Common myeloid progenitor, CD34-positive (primary cell): ENCODE results near the gene ADAM8.
"Not testable (repeated sequence)": the region's sequence is repeated elsewhere in the genome, so short reads cannot be mapped to it uniquely, and the experiment has no call there.

Source experiments
- CTCF ChIA-PET: fragments of 350-600 bp; sonication (Branson Sonifier 250); formaldehyde crosslinking; loops from one replicate; lab custom pipeline; 2021; ENCODE audit warnings: antibody characterized with exemption; lab: Charles Lee
- POLR2A ChIA-PET: fragments of 350-600 bp; sonication (Branson Sonifier 250); formaldehyde crosslinking; loops from one replicate; lab custom pipeline; 2021; ENCODE audit warnings: antibody characterized with exemption; lab: Charles Lee
- DNase-seq, 3 donors: peaks; one replicate each; pipeline versions ENCODE4 v3.0.0 to v3.0.0-alpha.2; 2013
- H3K27ac ChIP-seq, 2 experiments: 1 replicate in 1 of 2; 2 replicates in 1 of 2; pipeline ENCODE4 v1.7.0; 2013; ENCODE audit warnings: inconsistent platforms in 2 of 2, low read length in 2 of 2, mild to moderate bottlenecking in 2 of 2, low read depth in 1 of 2, moderate library complexity in 1 of 2; ENCODE audit not compliant: severe bottlenecking in 2 of 2, insufficient read depth in 1 of 2, poor library complexity in 1 of 2
- H3K27me3 ChIP-seq, 5 experiments: replicated peaks in 2 of 5; 1 replicate in 3 of 5; 2 replicates in 2 of 5; pipeline versions ENCODE4 v1.6.1 to v1.7.0; 2013; ENCODE audit warnings: low read length in 4 of 5, mild to moderate bottlenecking in 2 of 5, moderate library complexity in 2 of 5, inconsistent platforms in 1 of 5; ENCODE audit not compliant: insufficient read depth in 5 of 5, control insufficient read depth in 4 of 5
- H3K36me3 ChIP-seq, 4 experiments: 1 replicate in 2 of 4; 2 replicates in 2 of 4; pipeline versions ENCODE4 v1.6.1 to v1.7.0; 2013; ENCODE audit warnings: low read length in 3 of 4, control low read depth in 1 of 4, mild to moderate bottlenecking in 1 of 4; ENCODE audit not compliant: control insufficient read depth in 4 of 4, insufficient read depth in 4 of 4
- H3K4me1 ChIP-seq, 4 experiments: 1 replicate in 3 of 4; 2 replicates in 1 of 4; pipeline versions ENCODE4 v1.6.1 to v1.7.1; 2013; ENCODE audit warnings: low read length in 3 of 4, mild to moderate bottlenecking in 3 of 4, control low read depth in 1 of 4, inconsistent platforms in 1 of 4, moderate library complexity in 1 of 4; ENCODE audit not compliant: control insufficient read depth in 4 of 4, insufficient read depth in 4 of 4; ENCODE audit errors: control extremely low read depth in 1 of 4
- H3K4me3 ChIP-seq, 7 experiments: 1 replicate in 4 of 7; 2 replicates in 3 of 7; pipeline versions ENCODE4 v1.5.1 to v1.7.0; 2013; ENCODE audit warnings: mild to moderate bottlenecking in 7 of 7, low read length in 6 of 7, moderate library complexity in 6 of 7, inconsistent platforms in 2 of 7, low read depth in 2 of 7, control low read depth in 1 of 7; ENCODE audit not compliant: insufficient read depth in 4 of 7, control insufficient read depth in 1 of 7; ENCODE audit errors: extremely low read depth in 1 of 7
- H3K9me3 ChIP-seq, 5 experiments: 1 replicate in 4 of 5; 2 replicates in 1 of 5; pipeline versions ENCODE4 v1.6.1 to v1.7.1; 2013; ENCODE audit warnings: low read length in 4 of 5, mild to moderate bottlenecking in 2 of 5, inconsistent platforms in 1 of 5, low read depth in 1 of 5, moderate library complexity in 1 of 5; ENCODE audit not compliant: control insufficient read depth in 4 of 5, insufficient read depth in 2 of 5; ENCODE audit errors: control extremely low read depth in 1 of 5
- WGBS: methylation state at CpG from one replicate; pipeline ENCODE4 v1.1.5; 2013; ENCODE audit not compliant: insufficient coverage; 5-methylcytosine and 5-hydroxymethylcytosine counted together

ADAM8 gene

DNA sequence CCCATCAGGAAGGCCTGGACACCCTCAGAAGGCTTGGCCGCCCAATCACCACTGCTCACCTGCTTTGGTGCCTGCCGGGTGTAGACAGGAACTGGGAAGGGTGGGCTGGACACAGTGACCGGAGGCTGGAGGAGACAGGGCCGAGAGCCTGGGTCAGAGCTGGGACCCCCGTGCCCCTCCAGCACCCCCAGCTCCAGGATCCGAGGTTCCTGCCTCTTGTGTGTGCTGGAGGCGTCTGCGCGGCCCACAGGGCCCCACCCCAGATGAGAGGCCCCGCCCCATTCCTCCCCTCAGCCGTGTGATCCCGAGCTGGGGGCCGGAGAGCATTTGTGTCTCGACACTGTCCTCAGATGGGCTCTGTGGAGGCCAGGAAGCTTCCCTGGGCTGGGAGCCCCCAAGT, 9.4 kb downstream of the ADAM8 start:
- Histone ChIP-seq H3K27me3 (no peaks in the 10 kb centered on the region), H3K4me3 (no peak overlapping the region), H3K9me3 (no peaks in the 10 kb centered on the region), H3K27ac (no peak overlapping the region), H3K4me1 (peaks cover 1 to 12% (median 10%) of the 10 kb centered on the region in 4 experiments), H3K36me3 (peaks cover 0 to 82% (median 37%) of the 10 kb centered on the region in 4 experiments)
- WGBS = 98% methylated on average over 13 of the region's 14 CpGs
- no peak for DNase-seq
- ChIA-PET POLR2A (interaction anchor here (3.0 to 7.6 kb wide), 2 partner anchors 7 to 11 kb away, joined by 9 to 63 read pairs; partner anchors contain the start of gene ADAM8), CTCF (interaction anchor here (0.8 to 1.3 kb wide), 4 partner anchors 8 to 36 kb away, joined by 3 to 5 read pairs (median 4); no protein-coding TSS in a partner anchor)

DNA sequence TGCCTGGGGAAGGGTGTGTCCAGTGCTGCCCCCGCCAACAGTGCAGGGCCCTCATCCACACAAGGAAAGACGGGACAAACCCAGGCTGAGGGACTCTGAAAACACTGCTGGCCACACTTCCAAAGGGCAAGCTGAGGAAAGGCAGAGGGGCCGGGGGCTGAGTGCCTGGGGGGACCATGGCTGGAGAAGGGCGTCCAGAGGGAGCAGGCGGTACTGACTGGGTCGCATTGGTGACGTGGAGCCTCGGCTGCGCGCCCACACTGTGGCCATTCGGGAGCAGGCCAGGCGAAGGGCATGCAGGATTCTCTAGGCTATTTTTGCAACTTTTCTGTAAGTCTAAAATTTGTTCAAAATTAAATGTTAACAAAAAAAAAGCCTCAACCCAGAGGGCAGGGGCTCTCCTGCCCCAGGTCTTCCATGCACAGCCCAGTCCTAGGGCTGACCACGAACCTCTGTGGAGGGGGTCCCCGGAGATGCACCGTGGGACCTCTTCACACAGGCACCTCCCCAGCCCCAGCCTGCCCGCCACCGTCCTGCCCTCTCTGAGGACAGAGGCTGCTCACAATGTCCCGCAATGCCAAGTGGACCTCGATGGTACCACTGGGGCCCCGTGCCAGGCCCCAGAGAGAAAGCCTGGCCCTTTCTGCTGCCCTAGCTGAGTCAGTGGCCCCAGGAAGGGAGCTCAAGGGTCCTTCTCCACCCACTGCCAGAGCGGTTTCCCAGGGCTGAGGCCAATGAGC, 10.4 kb downstream of the ADAM8 start:
- CTCF ChIA-PET = interaction anchor here (0.7 to 2.2 kb wide), 3 partner anchors 9 to 37 kb away, joined by 3 to 13 read pairs (median 3); partner anchors contain the start of gene ADAM8
- H3K27me3 ChIP-seq = no peaks in the 10 kb centered on the region
- H3K4me1 ChIP-seq = peaks cover 3 to 20% (median 17%) of the 10 kb centered on the region in 4 experiments
- H3K36me3 ChIP-seq = peaks cover 0 to 72% (median 33%) of the 10 kb centered on the region in 4 experiments
- DNase-seq = no peak
- WGBS = 96% methylated on average over 18 of the region's 21 CpGs
- no peak overlapping the region for H3K4me3 ChIP-seq
- H3K9me3 ChIP-seq = no peaks in the 10 kb centered on the region
- H3K27ac ChIP-seq = no peak overlapping the region
- POLR2A ChIA-PET = interaction anchor here (0.5 to 7.6 kb wide), 4 partner anchors 8 to 74 kb away, joined by 3 to 63 read pairs (median 6); partner anchors contain the start of gene ADAM8

DNA sequence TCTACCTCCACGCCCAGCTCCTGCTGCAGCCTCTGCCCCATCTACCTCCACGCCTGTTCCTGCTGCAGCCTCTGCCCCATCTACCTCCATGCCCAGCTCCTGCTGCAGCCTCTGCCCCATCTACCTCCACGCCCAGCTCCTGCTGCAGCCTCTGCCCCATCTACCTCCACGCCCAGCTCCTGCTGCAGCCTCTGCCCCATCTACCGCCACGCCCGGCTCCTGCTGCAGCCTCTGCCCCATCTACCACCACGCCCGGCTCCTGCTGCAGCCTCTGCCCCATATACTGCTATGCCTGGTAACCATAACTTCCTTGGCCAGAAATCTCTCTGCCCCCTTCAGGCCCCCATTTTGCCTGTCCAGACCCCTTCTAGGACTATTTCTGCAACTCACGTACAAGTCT, 11.6 kb downstream of the ADAM8 start:
- H3K27ac ChIP-seq, H3K27me3 ChIP-seq, H3K4me3 ChIP-seq, H3K9me3 ChIP-seq, DNase-seq: not testable (repeated sequence)
- WGBS = 84% methylated on average over 7 of the region's 10 CpGs
- ChIA-PET POLR2A (interaction anchor here (7.6 kb wide), 1 partner anchor 9 kb away, joined by 63 read pairs; the partner anchor contains the start of gene ADAM8), CTCF (interaction anchor here (1.7 to 2.2 kb wide), 2 partner anchors 10 to 13 kb away, joined by 7 to 13 read pairs; partner anchors contain the start of gene ADAM8)
- H3K36me3 ChIP-seq = peaks cover 0 to 60% (median 23%) of the 10 kb centered on the region in 4 experiments
- H3K4me1 ChIP-seq = peaks cover 3 to 31% (median 29%) of the 10 kb centered on the region in 4 experiments

DNA sequence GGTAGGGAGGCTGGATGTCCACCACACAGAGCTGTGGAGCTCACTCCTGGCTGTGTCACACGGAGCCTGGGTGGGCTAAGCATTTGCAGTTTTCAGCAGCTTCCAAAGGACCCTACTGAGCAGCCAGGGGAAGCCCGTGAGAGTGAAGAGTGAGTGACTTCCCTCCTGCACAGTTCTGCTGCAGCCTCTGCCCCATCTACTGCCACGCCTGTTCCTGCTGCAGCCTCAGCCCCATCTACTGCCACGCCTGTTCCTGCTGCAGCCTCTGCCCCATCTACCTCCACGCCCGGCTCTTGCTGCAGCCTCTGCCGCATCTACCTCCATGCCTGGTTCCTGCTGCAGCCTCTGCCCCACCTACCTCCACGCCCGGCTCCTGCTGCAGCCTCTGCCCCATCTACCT, 12.2 kb downstream of the ADAM8 start:
- DNase-seq = no peak
- Histone ChIP-seq H3K27ac (no peak overlapping the region), H3K4me3 (no peak overlapping the region), H3K27me3 (no peaks in the 10 kb centered on the region), H3K9me3 (no peaks in the 10 kb centered on the region), H3K36me3 (peaks cover 0 to 54% (median 18%) of the 10 kb centered on the region in 4 experiments), H3K4me1 (peaks cover 3 to 37% (median 35%) of the 10 kb centered on the region in 4 experiments)
- ChIA-PET POLR2A (interaction anchor here (7.6 kb wide), 1 partner anchor 10 kb away, joined by 63 read pairs; the partner anchor contains the start of gene ADAM8), CTCF (interaction anchor here (1.0 to 1.7 kb wide), 4 partner anchors 10 to 24 kb away, joined by 3 to 9 read pairs (median 5); no protein-coding TSS in a partner anchor)
- 76% methylated on average over 8 of the region's 9 CpGs for WGBS

DNA sequence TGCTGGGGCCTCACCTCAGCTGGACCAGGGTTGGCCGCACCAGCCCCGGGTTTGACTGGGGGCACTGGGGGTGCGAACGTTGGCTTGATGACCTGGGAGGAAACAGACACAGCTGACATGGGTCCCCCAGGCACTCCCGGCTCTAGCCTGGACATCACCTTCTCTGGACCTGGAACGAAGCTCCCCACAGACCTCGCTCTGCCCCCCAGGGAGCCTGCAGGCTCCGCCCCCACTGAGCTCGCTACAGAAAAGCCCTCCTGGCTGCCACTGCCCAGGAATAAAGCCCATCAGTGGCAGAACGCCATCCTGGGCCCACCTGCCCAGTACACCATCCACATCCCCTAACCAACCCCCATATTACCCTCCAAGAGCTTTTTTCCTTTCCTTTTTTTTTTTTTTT, 13.0 kb downstream of the ADAM8 start:
- DNase-seq = no peak
- H3K36me3 ChIP-seq = peaks cover 0 to 47% (median 13%) of the 10 kb centered on the region in 4 experiments
- WGBS = 98% methylated on average over 9 of the region's 10 CpGs
- H3K27ac ChIP-seq = no peak overlapping the region
- no peak overlapping the region for H3K4me3 ChIP-seq
- peaks cover 3 to 45% (median 42%) of the 10 kb centered on the region in 4 experiments for H3K4me1 ChIP-seq
- POLR2A ChIA-PET = interaction anchor here (3.1 to 7.6 kb wide), 2 partner anchors 11 to 15 kb away, joined by 18 to 63 read pairs; partner anchors contain the start of gene ADAM8
- H3K27me3 ChIP-seq = no peaks in the 10 kb centered on the region
- H3K9me3 ChIP-seq = no peaks in the 10 kb centered on the region
- CTCF ChIA-PET = interaction anchor here (1.0 to 1.7 kb wide), 5 partner anchors 10 to 25 kb away, joined by 3 to 9 read pairs (median 3); no protein-coding TSS in a partner anchor

DNA sequence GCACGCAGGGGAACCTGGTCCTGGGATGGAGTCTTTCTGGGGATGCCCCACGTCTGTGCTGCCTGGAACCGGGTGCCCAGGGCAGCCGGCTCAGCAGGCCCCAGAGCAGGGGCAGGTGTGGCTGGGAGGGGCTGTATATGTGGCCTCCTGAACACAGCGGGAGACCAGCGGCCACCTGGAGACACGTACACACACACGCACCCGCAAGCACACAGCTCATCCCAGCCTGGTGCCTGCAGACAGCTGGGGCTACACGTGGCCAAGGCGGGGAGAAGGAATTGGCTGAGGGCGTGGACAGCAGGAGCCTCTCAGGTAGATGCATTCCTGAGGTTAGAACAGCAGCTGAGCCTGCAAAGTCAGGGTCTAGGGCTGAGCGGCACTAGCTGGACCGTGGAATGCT, 14.0 kb downstream of the ADAM8 start:
- DNase-seq = no peak
- Histone ChIP-seq H3K9me3 (no peaks in the 10 kb centered on the region), H3K36me3 (peaks cover 0 to 38% (median 10%) of the 10 kb centered on the region in 4 experiments), H3K27ac (no peak overlapping the region), H3K4me3 (peak overlapping the region in 4 of 7 experiments; percentile 19 to 74 (median 54)), H3K4me1 (peaks cover 3 to 55% (median 52%) of the 10 kb centered on the region in 4 experiments), H3K27me3 (no peaks in the 10 kb centered on the region)
- 98% methylated on average over 14 of the region's 14 CpGs for WGBS
- CTCF ChIA-PET = interaction anchor here (0.9 to 1.5 kb wide), 6 partner anchors 8 to 45 kb away, joined by 3 to 9 read pairs (median 4); no protein-coding TSS in a partner anchor
- POLR2A ChIA-PET = interaction anchor here (3.1 to 7.6 kb wide), 2 partner anchors 12 to 16 kb away, joined by 18 to 63 read pairs; partner anchors contain the start of gene ADAM8
